ENCODE results near the gene SNAI1.

DNA sequence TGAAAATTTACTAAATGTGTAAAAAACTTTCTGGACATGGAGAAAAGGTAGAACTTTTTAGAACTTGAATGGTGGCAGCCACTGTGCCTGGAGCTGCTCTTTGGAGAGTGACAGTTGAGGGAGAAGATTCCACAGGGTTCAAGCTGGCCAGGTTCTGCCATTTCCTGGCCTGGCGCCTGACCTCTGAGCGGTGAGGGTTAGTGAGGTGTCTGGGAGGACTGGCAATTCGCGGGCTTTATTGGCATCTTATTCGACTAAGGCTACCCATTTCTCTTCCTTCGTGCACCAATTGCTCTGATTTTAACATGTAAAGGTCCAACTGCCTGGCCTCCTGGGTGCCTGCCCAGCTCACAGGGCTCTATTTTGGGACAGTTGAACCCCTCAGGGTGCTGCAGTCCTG, 2.4 kb downstream of the SNAI1 start:
- TF ChIP-seq, protein P1, sequence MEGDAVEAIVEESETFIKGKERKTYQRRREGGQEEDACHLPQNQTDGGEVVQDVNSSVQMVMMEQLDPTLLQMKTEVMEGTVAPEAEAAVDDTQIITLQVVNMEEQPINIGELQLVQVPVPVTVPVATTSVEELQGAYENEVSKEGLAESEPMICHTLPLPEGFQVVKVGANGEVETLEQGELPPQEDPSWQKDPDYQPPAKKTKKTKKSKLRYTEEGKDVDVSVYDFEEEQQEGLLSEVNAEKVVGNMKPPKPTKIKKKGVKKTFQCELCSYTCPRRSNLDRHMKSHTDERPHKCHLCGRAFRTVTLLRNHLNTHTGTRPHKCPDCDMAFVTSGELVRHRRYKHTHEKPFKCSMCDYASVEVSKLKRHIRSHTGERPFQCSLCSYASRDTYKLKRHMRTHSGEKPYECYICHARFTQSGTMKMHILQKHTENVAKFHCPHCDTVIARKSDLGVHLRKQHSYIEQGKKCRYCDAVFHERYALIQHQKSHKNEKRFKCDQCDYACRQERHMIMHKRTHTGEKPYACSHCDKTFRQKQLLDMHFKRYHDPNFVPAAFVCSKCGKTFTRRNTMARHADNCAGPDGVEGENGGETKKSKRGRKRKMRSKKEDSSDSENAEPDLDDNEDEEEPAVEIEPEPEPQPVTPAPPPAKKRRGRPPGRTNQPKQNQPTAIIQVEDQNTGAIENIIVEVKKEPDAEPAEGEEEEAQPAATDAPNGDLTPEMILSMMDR (IDR thresholded peaks at IDR 0.05; ENCODE audit: low read length): no peak
- TF ChIP-seq EZH2 (optimal IDR thresholded peaks at IDR 0.05; ENCODE audit: low read depth, low read length): no peak
